Activated B cell treated with CpG ODN at 0.5 μM for 24 hours (primary cell): Measurements from ENCODE around the gene ACSM6. TPM values are rescaled to one million over a fixed set of nuclear protein-coding genes. Genes with fewer than 3 reads are reported as not detected.

Source experiments
- ATAC-seq: fragments of 200-7000 bp; cut with Tn5 transposase; one replicate; pipeline ENCODE4 v1.10.0; 2021; ENCODE audit warnings: low read depth, mild to moderate bottlenecking, moderate library complexity
- CTCF ChIA-PET: fragments of 350-600 bp; sonication (Branson Sonifier 250); formaldehyde crosslinking; loops from one replicate; lab custom pipeline; 2021; ENCODE audit warnings: antibody characterized with exemption; lab: Charles Lee
- POLR2A ChIA-PET: fragments of 350-600 bp; sonication (Branson Sonifier 250); formaldehyde crosslinking; loops from one replicate; lab custom pipeline; 2021; ENCODE audit warnings: antibody characterized with exemption; lab: Charles Lee
- DNase-seq: peaks from one replicate; pipeline ENCODE4 v3.0.0; 2022
- H3K27ac Mint-ChIP-seq: one replicate; pipeline ENCODE4 v1.8.0; 2020; ENCODE audit warnings: mixed read lengths
- H3K27me3 Mint-ChIP-seq: one replicate; pipeline ENCODE4 v1.8.0; 2021; ENCODE audit warnings: mixed read lengths
- H3K36me3 Mint-ChIP-seq: one replicate; pipeline ENCODE4 v1.8.0; 2021; ENCODE audit warnings: low read depth, mixed read lengths
- H3K4me1 Mint-ChIP-seq: one replicate; pipeline ENCODE4 v1.8.0; 2021; ENCODE audit warnings: mixed read lengths
- H3K4me3 Mint-ChIP-seq: one replicate; pipeline ENCODE4 v1.8.0; 2020; ENCODE audit warnings: mild to moderate bottlenecking, mixed read lengths
- H3K9me3 Mint-ChIP-seq: one replicate; pipeline ENCODE4 v1.8.0; 2020; ENCODE audit warnings: mixed read lengths
- CTCF ChIP-seq: fragments of 200-600 bp; IDR thresholded peaks from one replicate; pipeline ENCODE4 v1.8.0; 2022; ENCODE audit warnings: antibody characterized with exemption, mild to moderate bottlenecking
- intact Hi-C: fragments of 100-400 bp; cut with micrococcal nuclease; formaldehyde crosslinking; loops from one replicate; pipeline ENCODE4 v1.15.1; 2024
- total RNA-seq: library from RNA; stranded (reverse); gene quantifications from 2 replicates; pipeline ENCODE4 v1.2.3, GENCODE V29; 2022

The ACSM6 gene
- total RNA-seq, 1 donor from 2014 or later, result not detected

GRCh38 chr10:95240811-95241210 lies 46.8 kb downstream of the ACSM6 start:
- intact Hi-C loops, result loop anchor here (10.0 kb wide), 1 partner anchor 354 kb away; no protein-coding TSS in a partner anchor
- Mint-ChIP-seq H3K27me3 (no peaks in the 10 kb centered on the region), H3K27ac (no peak overlapping the region), H3K9me3 (peaks cover 4% of the 10 kb centered on the region), H3K4me3 (no peak overlapping the region), H3K4me1 (peaks cover 22% of the 10 kb centered on the region), H3K36me3 (peaks cover 82% of the 10 kb centered on the region)
- DNase-seq (no peak), ATAC-seq (no peak)
- no peak for TF ChIP-seq CTCF
- ChIA-PET POLR2A (no interaction called here), CTCF (interaction anchor here (1.1 to 10.8 kb wide), 2 partner anchors 107 to 121 kb away, joined by 3 to 338 read pairs; no protein-coding TSS in a partner anchor)

GRCh38 chr10:95241533-95241932 lies 47.5 kb downstream of the ACSM6 start:
- Mint-ChIP-seq H3K36me3 (peaks cover 82% of the 10 kb centered on the region), H3K9me3 (peaks cover 4% of the 10 kb centered on the region), H3K27ac (no peak overlapping the region), H3K27me3 (no peaks in the 10 kb centered on the region), H3K4me3 (no peak overlapping the region), H3K4me1 (peaks cover 21% of the 10 kb centered on the region)
- CTCF ChIA-PET, result interaction anchor here (1.1 to 10.8 kb wide), 2 partner anchors 108 to 120 kb away, joined by 3 to 338 read pairs; no protein-coding TSS in a partner anchor
- intact Hi-C loops, result loop anchor here (10.0 kb wide), 1 partner anchor 353 kb away; no protein-coding TSS in a partner anchor
- TF ChIP-seq CTCF, result no peak
- POLR2A ChIA-PET, result no interaction called here
- ATAC-seq (no peak), DNase-seq (no peak)

- intact Hi-C loops, result loop anchor here (1.0 to 10.0 kb wide), 5 partner anchors 34 to 352 kb away; no protein-coding TSS in a partner anchor
Observed at GRCh38 chr10:95242581-95243317, 48.7 kb downstream of the ACSM6 start.

DNA sequence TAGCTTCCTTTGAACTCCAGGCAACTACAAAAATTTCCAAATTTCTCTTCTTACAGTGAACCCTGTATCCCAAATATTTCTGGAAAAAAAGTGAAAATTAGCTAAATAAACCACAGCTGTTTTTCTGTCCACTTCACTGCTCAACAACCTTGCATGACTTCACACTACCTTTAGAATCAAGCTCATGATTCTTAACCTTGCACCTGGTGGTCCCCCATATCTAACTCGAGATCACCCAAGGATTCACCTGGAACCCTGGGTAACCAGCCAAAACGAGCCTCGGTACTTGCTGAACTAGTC lies 49.2 kb downstream of the ACSM6 start:
- H3K9me3 Mint-ChIP-seq, result peaks cover 4% of the 10 kb centered on the region
- DNase-seq (no peak), ATAC-seq (no peak)
- TF ChIP-seq CTCF, result no peak
- no peak overlapping the region for H3K27ac Mint-ChIP-seq
- H3K4me3 Mint-ChIP-seq, result no peak overlapping the region
- H3K4me1 Mint-ChIP-seq, result peaks cover 22% of the 10 kb centered on the region
- no peaks in the 10 kb centered on the region for H3K27me3 Mint-ChIP-seq
- ChIA-PET CTCF (interaction anchor here (0.7 to 10.8 kb wide), 20 partner anchors 9 to 132 kb away, joined by 3 to 338 read pairs (median 4); no protein-coding TSS in a partner anchor), POLR2A (no interaction called here)
- H3K36me3 Mint-ChIP-seq, result peaks cover 84% of the 10 kb centered on the region
- intact Hi-C loops, result loop anchor here (1.0 to 10.0 kb wide), 5 partner anchors 35 to 352 kb away; no protein-coding TSS in a partner anchor

More at GRCh38 chr10:95242581-95243317, 48.7 kb downstream of the ACSM6 start:
- no peak overlapping the region for H3K27ac Mint-ChIP-seq
- POLR2A ChIA-PET, result no interaction called here
- no peaks in the 10 kb centered on the region for H3K27me3 Mint-ChIP-seq
- peaks cover 84% of the 10 kb centered on the region for H3K36me3 Mint-ChIP-seq
- no peak overlapping the region for H3K4me3 Mint-ChIP-seq
- TF ChIP-seq CTCF, result no peak
- peak; percentile 35 for ATAC-seq
- H3K4me1 Mint-ChIP-seq, result peaks cover 22% of the 10 kb centered on the region
- DNase-seq, result no peak
- CTCF ChIA-PET, result interaction anchor here (0.5 to 10.8 kb wide), 19 partner anchors 9 to 308 kb away, joined by 3 to 338 read pairs (median 4); no protein-coding TSS in a partner anchor
- peaks cover 4% of the 10 kb centered on the region for H3K9me3 Mint-ChIP-seq

DNA sequence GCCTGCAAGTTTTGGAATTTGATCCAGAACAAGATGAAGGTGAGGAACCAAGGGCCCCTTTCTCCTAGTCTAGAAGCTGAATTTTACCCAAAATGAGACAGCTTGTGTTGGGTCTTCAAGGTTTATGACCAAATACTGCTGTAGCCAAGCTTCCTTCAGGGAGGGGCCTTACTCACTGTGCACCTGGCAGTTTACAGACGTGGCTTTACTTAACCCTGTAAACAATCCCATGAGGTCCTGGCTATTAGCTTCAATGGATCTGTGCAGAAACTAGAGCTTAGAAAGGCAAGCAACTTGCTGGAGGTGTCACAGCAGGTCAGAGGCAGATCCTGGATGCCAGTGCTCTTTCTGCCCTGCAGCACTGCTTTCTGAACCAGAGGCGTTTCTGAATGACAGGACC lies 50.1 kb downstream of the ACSM6 start:
- intact Hi-C loops, result loop anchor here (10.0 kb wide), 1 partner anchor 351 kb away; no protein-coding TSS in a partner anchor
- Mint-ChIP-seq H3K27me3 (no peaks in the 10 kb centered on the region), H3K27ac (no peak overlapping the region), H3K36me3 (peaks cover 82% of the 10 kb centered on the region), H3K4me3 (no peak overlapping the region), H3K9me3 (peaks cover 4% of the 10 kb centered on the region), H3K4me1 (peaks cover 22% of the 10 kb centered on the region)
- DNase-seq (no peak), ATAC-seq (no peak)
- ChIA-PET POLR2A (interaction anchor here (2.8 kb wide), 1 partner anchor 51 kb away, joined by 15 read pairs; no protein-coding TSS in a partner anchor), CTCF (interaction anchor here (0.7 to 10.8 kb wide), 13 partner anchors 10 to 130 kb away, joined by 3 to 338 read pairs (median 5); no protein-coding TSS in a partner anchor)
- no peak for TF ChIP-seq CTCF
